ENCODE measurements around the gene KLF2. TPM values are rescaled to one million over a fixed set of nuclear protein-coding genes. Genes with fewer than 3 reads are reported as not detected.
A peak's percentile ranks its signal among the peaks of the same experiment; 100 is the strongest.

The KLF2 gene
- total RNA-seq, 4 donors from 2014 or later = 16.5 to 139 (median 81.8) TPM

- no peak for DNase-seq
- Histone ChIP-seq H3K27ac (peak overlapping the region; percentile 76 to 81), H3K36me3 (no peaks in the 10 kb centered on the region), H3K4me1 (peaks cover 8 to 15% of the 10 kb centered on the region in 2 donors), H3K27me3 (no peaks in the 10 kb centered on the region), H3K9me3 (no peaks in the 10 kb centered on the region), H3K4me3 (no peak overlapping the region)
- intact Hi-C loops (cut with DNase I; ENCODE audit: low total_unique reads) = no loop called here
- TF ChIP-seq POLR2A (IDR thresholded peaks at IDR 0.05) = no peak
- TF ChIP-seq CTCF (IDR thresholded peaks at IDR 0.05) = no peak
Measured at GRCh38 chr19:16373989-16374388, 49.4 kb downstream of the KLF2 start.

GRCh38 chr19:16374436-16374835 lies 49.8 kb downstream of the KLF2 start:
- Histone ChIP-seq H3K4me1 (peaks cover 8 to 15% of the 10 kb centered on the region in 2 donors), H3K27me3 (no peaks in the 10 kb centered on the region), H3K4me3 (no peak overlapping the region), H3K36me3 (no peaks in the 10 kb centered on the region), H3K9me3 (no peaks in the 10 kb centered on the region), H3K27ac (peak overlapping the region; percentile 76 to 81)
- no peak for DNase-seq
- no peak for TF ChIP-seq POLR2A (IDR thresholded peaks at IDR 0.05)
- no peak for TF ChIP-seq CTCF (IDR thresholded peaks at IDR 0.05)
- intact Hi-C loops (cut with DNase I; ENCODE audit: low total_unique reads) = no loop called here

- no peak overlapping the region for H3K27ac ChIP-seq
- intact Hi-C loops (cut with DNase I; ENCODE audit: low total_unique reads) = no loop called here
- no peaks in the 10 kb centered on the region for H3K36me3 ChIP-seq
- DNase-seq = no peak
- H3K4me3 ChIP-seq = no peak overlapping the region
- no peaks in the 10 kb centered on the region for H3K9me3 ChIP-seq
- peaks cover 8 to 15% of the 10 kb centered on the region in 2 donors for H3K4me1 ChIP-seq
- TF ChIP-seq CTCF (IDR thresholded peaks at IDR 0.05) (no peak), POLR2A (IDR thresholded peaks at IDR 0.05) (no peak)
- H3K27me3 ChIP-seq = no peaks in the 10 kb centered on the region
Measured at GRCh38 chr19:16375157-16375935, 50.7 kb downstream of the KLF2 start.

GRCh38 chr19:16375936-16376185 lies 51.2 kb downstream of the KLF2 start:
- Histone ChIP-seq H3K4me1 (peaks cover 8 to 15% of the 10 kb centered on the region in 2 donors), H3K4me3 (no peak overlapping the region), H3K27ac (no peak overlapping the region), H3K9me3 (no peaks in the 10 kb centered on the region), H3K27me3 (no peaks in the 10 kb centered on the region), H3K36me3 (no peaks in the 10 kb centered on the region)
- intact Hi-C loops (cut with DNase I; ENCODE audit: low total_unique reads) = no loop called here
- TF ChIP-seq POLR2A (IDR thresholded peaks at IDR 0.05) (no peak), CTCF (IDR thresholded peaks at IDR 0.05) (no peak)
- DNase-seq = no peak

GRCh38 chr19:16376241-16376640 lies 51.6 kb downstream of the KLF2 start:
- Histone ChIP-seq H3K36me3 (no peaks in the 10 kb centered on the region), H3K4me3 (no peak overlapping the region), H3K27ac (no peak overlapping the region), H3K9me3 (no peaks in the 10 kb centered on the region), H3K4me1 (peaks cover 10 to 18% of the 10 kb centered on the region in 2 donors), H3K27me3 (no peaks in the 10 kb centered on the region)
- intact Hi-C loops (cut with DNase I; ENCODE audit: low total_unique reads) = no loop called here
- TF ChIP-seq CTCF (IDR thresholded peaks at IDR 0.05) (no peak), POLR2A (IDR thresholded peaks at IDR 0.05) (no peak)
- DNase-seq = no peak

Measured in uterus (tissue), 4 donors.